Measurements from ENCODE around the gene STAT5A. TPM values are rescaled to one million over a fixed set of nuclear protein-coding genes. Genes with fewer than 3 reads are reported as not detected.

Gene STAT5A
- total RNA-seq, 4 donors from 2014 or later: 31.9 to 46.1 (median 34.0) TPM

DNA sequence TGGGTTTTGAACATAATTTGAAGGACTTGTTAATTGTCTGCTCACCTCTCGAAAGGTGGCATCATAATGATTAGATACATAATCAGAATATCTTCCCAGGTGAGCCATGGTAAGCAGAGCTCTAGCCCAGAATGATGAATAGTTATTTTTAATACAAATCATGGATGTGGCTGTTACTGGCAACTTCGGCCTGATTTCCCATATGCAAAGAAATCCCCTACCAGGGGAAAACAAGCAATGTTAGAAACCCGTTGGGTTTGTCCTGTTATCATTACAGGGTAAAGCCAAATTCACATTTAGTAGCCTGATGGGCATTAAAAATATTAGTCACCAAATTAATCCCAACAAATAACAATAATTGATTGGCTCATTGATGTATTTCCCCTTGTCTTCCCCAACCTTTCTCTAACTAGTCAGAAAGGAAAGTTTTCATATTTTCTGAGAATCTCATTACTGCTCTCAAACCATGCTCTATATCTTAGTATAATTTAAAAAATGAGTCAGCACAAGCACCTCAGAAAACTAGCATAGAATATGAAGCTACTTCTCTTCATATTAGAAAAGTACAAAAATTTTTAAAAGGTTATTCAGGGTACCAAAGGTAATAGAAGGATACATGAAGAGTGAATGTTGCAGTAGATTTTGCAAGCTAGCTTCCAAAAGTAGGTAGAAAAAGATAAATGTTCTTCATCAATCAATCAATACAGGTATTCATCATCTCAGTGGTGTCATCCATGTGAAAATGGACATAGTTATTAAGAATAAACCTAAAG, 17.1 kb upstream of the STAT5A start:
- H3K4me1 ChIP-seq: peaks cover 4 to 12% of the 10 kb centered on the region in 2 donors
- H3K36me3 ChIP-seq: no peaks in the 10 kb centered on the region
- WGBS, 2 donors: 85 to 96% methylated on average over 3 of the region's 3 CpGs
- no peaks in the 10 kb centered on the region for H3K27me3 ChIP-seq
- H3K27ac ChIP-seq: no peak overlapping the region
- intact Hi-C loops (cut with DNase I): no loop called here
- TF ChIP-seq POLR2A (IDR thresholded peaks at IDR 0.05): no peak
- TF ChIP-seq, protein P1, sequence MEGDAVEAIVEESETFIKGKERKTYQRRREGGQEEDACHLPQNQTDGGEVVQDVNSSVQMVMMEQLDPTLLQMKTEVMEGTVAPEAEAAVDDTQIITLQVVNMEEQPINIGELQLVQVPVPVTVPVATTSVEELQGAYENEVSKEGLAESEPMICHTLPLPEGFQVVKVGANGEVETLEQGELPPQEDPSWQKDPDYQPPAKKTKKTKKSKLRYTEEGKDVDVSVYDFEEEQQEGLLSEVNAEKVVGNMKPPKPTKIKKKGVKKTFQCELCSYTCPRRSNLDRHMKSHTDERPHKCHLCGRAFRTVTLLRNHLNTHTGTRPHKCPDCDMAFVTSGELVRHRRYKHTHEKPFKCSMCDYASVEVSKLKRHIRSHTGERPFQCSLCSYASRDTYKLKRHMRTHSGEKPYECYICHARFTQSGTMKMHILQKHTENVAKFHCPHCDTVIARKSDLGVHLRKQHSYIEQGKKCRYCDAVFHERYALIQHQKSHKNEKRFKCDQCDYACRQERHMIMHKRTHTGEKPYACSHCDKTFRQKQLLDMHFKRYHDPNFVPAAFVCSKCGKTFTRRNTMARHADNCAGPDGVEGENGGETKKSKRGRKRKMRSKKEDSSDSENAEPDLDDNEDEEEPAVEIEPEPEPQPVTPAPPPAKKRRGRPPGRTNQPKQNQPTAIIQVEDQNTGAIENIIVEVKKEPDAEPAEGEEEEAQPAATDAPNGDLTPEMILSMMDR (IDR thresholded peaks at IDR 0.05): no peak
- no peak for DNase-seq
- no peaks in the 10 kb centered on the region for H3K9me3 ChIP-seq
- no peak overlapping the region for H3K4me3 ChIP-seq (replicated peaks in 1 of 3)

DNA sequence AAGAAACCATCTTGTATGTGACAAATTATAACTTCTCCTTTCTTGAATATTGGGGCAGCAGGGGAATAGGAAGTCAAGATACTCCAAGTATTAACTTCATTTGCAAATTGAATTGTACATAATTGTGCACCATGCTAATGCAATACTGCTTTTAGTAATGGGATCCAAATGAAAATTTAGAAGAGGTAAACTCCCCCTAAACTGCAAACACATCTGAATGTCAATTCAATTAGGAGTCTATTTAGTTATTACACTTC, 16.6 kb upstream of the STAT5A start:
- no peak overlapping the region for H3K27ac ChIP-seq
- intact Hi-C loops (cut with DNase I): no loop called here

DNA sequence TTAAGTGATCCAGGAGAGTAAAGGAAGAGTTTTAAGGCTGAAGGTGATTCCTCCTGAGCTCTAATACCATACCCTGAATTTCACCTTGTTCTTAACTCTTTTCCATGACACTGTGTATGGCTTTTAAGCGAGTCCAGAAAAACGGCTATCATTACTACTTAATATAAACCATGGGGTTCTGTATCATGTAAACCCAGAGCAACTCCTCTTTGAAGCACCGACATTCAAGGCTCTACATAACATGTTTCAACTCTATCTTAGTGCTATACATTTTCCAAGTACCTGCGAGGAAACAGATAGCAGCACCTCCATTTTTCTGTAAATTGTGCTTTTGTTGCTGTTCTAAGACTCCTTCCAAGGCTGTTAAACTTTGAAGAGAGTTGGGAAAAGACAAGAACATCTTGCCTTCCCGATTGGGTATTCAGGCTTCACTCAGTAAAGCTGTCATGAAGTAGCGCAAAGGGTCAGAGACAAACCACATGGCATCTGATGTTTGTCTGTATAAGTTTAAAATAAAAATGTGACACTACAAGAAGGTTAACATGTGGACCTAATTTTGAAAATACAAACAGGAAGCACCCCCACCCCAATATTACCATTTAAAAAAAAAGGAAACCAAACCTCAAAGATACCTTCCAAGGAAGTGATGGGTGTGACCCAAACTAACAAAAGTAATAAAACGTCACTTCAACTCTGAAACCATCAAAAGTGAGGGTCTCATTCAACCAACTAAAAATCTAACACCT, 16.0 kb upstream of the STAT5A start:
- H3K27me3 ChIP-seq: no peaks in the 10 kb centered on the region
- no peak for DNase-seq
- H3K36me3 ChIP-seq: no peaks in the 10 kb centered on the region
- WGBS, 2 donors: 83% methylated on average over 7 of the region's 7 CpGs
- intact Hi-C loops (cut with DNase I): no loop called here
- H3K4me3 ChIP-seq (replicated peaks in 1 of 3): no peak overlapping the region
- TF ChIP-seq, protein P1 (IDR thresholded peaks at IDR 0.05): no peak
- no peak for TF ChIP-seq POLR2A (IDR thresholded peaks at IDR 0.05)
- H3K4me1 ChIP-seq: peaks cover 4 to 14% of the 10 kb centered on the region in 2 donors
- no peak overlapping the region for H3K27ac ChIP-seq
- no peaks in the 10 kb centered on the region for H3K9me3 ChIP-seq

More for the DNA sequence above, 16.6 kb upstream of the STAT5A start:
- Histone ChIP-seq H3K4me1 (peaks cover 4 to 10% of the 10 kb centered on the region in 2 donors), H3K9me3 (no peaks in the 10 kb centered on the region), H3K36me3 (no peaks in the 10 kb centered on the region), H3K27me3 (no peaks in the 10 kb centered on the region), H3K4me3 (replicated peaks in 1 of 3) (no peak overlapping the region)
- DNase-seq: no peak
- TF ChIP-seq, protein P1 (IDR thresholded peaks at IDR 0.05): no peak
- TF ChIP-seq POLR2A (IDR thresholded peaks at IDR 0.05): no peak

DNA sequence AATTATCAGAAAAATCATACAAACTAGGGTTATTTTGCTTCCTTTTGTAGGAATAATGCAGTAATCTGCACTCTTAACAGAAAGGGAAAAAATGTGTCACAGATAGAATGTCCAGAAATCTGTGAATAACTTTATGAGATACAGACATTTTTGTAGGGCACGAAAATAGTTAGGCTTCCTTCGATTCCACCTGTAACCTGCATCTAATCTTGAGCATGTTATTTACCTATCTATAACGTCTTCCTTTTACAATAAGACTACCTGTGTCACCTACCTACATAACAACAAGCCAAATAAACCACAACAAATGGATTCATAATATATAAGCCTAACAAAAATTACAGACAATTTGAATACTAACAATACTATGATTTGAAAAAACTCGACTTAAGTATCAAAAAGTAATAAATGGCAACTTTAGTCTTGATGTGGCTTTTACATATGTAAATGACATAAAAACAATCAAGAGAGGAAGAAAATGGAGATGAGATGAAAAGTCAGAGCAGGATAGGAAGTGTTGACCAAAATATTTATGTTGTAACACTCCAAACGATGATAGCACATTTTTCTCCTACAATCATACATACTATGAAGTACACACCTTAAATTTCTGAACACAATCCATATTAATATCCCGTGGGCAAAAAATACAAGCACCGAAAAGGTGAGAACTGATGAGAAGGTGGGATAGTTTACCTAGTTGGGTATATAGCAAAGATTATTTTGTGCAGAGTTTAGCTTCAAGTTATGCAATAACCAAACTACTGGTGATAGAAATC, 14.6 kb upstream of the STAT5A start:
- no peaks in the 10 kb centered on the region for H3K27me3 ChIP-seq
- no peak overlapping the region for H3K27ac ChIP-seq
- intact Hi-C loops (cut with DNase I): no loop called here
- TF ChIP-seq, protein P1 (IDR thresholded peaks at IDR 0.05): no peak
- no peak for TF ChIP-seq POLR2A (IDR thresholded peaks at IDR 0.05)
- H3K4me1 ChIP-seq: peaks cover 4 to 15% of the 10 kb centered on the region in 2 donors
- 76 to 78% methylated on average over 7 of the region's 7 CpGs for WGBS, 2 donors
- no peak for DNase-seq
- no peaks in the 10 kb centered on the region for H3K9me3 ChIP-seq
- no peak overlapping the region for H3K4me3 ChIP-seq (replicated peaks in 1 of 3)
- no peaks in the 10 kb centered on the region for H3K36me3 ChIP-seq

DNA sequence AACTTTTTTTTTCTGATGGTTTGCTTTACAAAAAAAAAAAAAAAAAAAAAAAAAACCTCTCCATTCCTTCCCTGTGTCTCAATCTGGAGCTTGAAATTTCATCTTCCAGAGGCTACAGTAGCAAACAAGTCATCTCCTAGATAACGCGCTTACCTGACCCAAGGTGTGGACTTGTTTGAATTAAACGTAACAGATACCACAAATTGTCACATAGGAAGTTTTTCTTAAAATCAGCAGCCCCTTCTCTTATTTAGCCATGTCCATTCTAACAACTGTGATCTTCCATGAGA, 14.1 kb upstream of the STAT5A start:
- no peak overlapping the region for H3K4me3 ChIP-seq (replicated peaks in 1 of 3)
- no peaks in the 10 kb centered on the region for H3K27me3 ChIP-seq
- H3K36me3 ChIP-seq: no peaks in the 10 kb centered on the region
- no peak overlapping the region for H3K27ac ChIP-seq
- WGBS, 2 donors: 88 to 93% methylated on average over 3 of the region's 3 CpGs
- H3K4me1 ChIP-seq: peaks cover 4 to 15% of the 10 kb centered on the region in 2 donors
- no peaks in the 10 kb centered on the region for H3K9me3 ChIP-seq
- TF ChIP-seq POLR2A (IDR thresholded peaks at IDR 0.05): no peak
- TF ChIP-seq, protein P1 (IDR thresholded peaks at IDR 0.05): no peak
- DNase-seq: no peak
- intact Hi-C loops (cut with DNase I): no loop called here

Measured in thyroid gland (tissue), 4 donors.